Activated CD4-positive, alpha-beta T cell treated with anti-CD3 and anti-CD28 coated beads for 36 hours (primary cell): Measurements from ENCODE around the gene FBXO36. TPM values are rescaled to one million over a fixed set of nuclear protein-coding genes. Genes with fewer than 3 reads are reported as not detected.
A peak's percentile ranks its signal among the peaks of the same experiment; 100 is the strongest.

Experiments
- ATAC-seq: fragments of 200-7000 bp; cut with Tn5 transposase; one replicate; pipeline ENCODE4 v1.10.0; 2021; ENCODE audit warnings: mild to moderate bottlenecking, moderate library complexity
- CTCF ChIA-PET: fragments of 350-600 bp; sonication (Branson Sonifier 250); formaldehyde crosslinking; loops from one replicate; lab custom pipeline; 2021; ENCODE audit warnings: antibody characterized with exemption; lab: Charles Lee
- POLR2A ChIA-PET: fragments of 350-600 bp; sonication (Branson Sonifier 250); formaldehyde crosslinking; loops from one replicate; lab custom pipeline; 2021; ENCODE audit warnings: antibody characterized with exemption, inconsistent platforms; lab: Charles Lee
- DNase-seq: peaks from one replicate; pipeline ENCODE4 v3.0.0-alpha.2; 2020
- H3K27ac Mint-ChIP-seq: one replicate; pipeline ENCODE4 v1.8.0; 2021; ENCODE audit warnings: mixed read lengths
- H3K27me3 Mint-ChIP-seq: one replicate; pipeline ENCODE4 v1.8.0; 2021; ENCODE audit warnings: mixed read lengths
- H3K36me3 Mint-ChIP-seq: one replicate; pipeline ENCODE4 v1.8.0; 2021; ENCODE audit warnings: low read depth, mixed read lengths
- H3K4me1 Mint-ChIP-seq: one replicate; pipeline ENCODE4 v1.8.0; 2021; ENCODE audit warnings: mixed read lengths
- H3K4me3 Mint-ChIP-seq: one replicate; pipeline ENCODE4 v1.8.0; 2021; ENCODE audit warnings: mild to moderate bottlenecking, moderate library complexity, mixed read lengths
- H3K9me3 Mint-ChIP-seq: one replicate; pipeline ENCODE4 v1.8.0; 2021; ENCODE audit warnings: low read depth, mixed read lengths
- intact Hi-C, 2 experiments: fragments of 100-400 bp; cut with DNase I in 1 of 2; cut with micrococcal nuclease in 1 of 2; formaldehyde crosslinking; loops; one replicate each; pipeline versions ENCODE4 v1.14.2 to v1.15.1; 2022 to 2024; cut with DNase I, micrococcal nuclease
- total RNA-seq, 2 experiments: library from RNA; stranded (reverse); gene quantifications; one replicate each; pipeline ENCODE4 v1.2.3, GENCODE V29; 2021

The FBXO36 gene
- total RNA-seq, 2 experiments from 2014 or later, result 1.5 to 2.0 TPM

DNA sequence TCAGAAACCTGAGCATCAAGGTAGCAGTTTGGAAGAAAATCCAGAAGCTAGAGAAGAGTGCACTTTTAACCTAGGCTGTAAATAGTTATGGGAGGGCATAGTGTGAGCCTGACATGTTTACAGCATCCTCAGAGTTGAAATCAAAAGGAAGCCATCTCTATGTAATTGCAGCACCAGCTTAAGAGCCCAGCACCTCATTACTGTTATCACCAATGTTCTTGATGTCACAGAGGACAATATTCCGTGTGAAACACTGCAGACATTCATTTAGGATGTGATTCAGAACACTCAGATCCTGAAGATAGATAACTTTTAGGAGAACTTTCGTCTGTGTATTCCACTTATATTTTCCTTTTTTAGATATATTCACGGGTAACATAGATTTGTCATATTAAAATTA lies 48.1 kb downstream of the FBXO36 start:
- no peak overlapping the region for H3K4me3 Mint-ChIP-seq
- H3K9me3 Mint-ChIP-seq, result no peaks in the 10 kb centered on the region
- ChIA-PET POLR2A (no interaction called here), CTCF (interaction anchor here (0.6 kb wide), 1 partner anchor 1273 kb away, joined by 3 read pairs; no protein-coding TSS in a partner anchor)
- intact Hi-C loops, result no loop called here
- DNase-seq (no peak), ATAC-seq (no peak)
- no peak overlapping the region for H3K27ac Mint-ChIP-seq
- no peaks in the 10 kb centered on the region for H3K36me3 Mint-ChIP-seq
- H3K27me3 Mint-ChIP-seq, result no peaks in the 10 kb centered on the region
- no peaks in the 10 kb centered on the region for H3K4me1 Mint-ChIP-seq

DNA sequence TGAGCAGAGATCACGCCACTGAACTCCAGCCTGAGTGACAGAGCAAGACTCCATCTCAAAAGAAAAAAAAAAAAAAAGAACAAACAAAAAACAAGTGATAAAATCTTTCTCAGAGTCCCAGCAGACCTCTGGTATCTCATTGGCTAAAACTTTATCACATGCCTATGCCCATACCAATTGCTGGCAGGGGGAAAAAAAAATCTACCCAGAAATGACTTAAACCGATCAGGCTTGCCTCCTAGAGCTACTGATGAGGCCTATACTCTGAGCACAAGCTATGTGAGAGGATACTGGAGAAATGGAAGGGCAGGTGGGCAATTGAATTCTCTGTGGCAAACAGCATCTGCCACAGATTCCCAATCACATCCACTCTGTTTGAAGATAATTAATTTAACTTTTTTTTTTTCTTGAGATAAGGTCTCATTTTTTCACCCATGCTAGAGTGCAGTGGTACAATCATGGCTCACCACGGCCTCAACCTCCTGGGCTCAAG lies 49.0 kb downstream of the FBXO36 start:
- intact Hi-C loops, result no loop called here
- Mint-ChIP-seq H3K36me3 (no peaks in the 10 kb centered on the region), H3K9me3 (no peaks in the 10 kb centered on the region), H3K4me3 (no peak overlapping the region), H3K27ac (no peak overlapping the region), H3K27me3 (no peaks in the 10 kb centered on the region), H3K4me1 (no peaks in the 10 kb centered on the region)
- ATAC-seq (no peak), DNase-seq (no peak)
- ChIA-PET POLR2A (no interaction called here), CTCF (interaction anchor here (0.7 kb wide), 1 partner anchor 46 kb away, joined by 3 read pairs; no protein-coding TSS in a partner anchor)

DNA sequence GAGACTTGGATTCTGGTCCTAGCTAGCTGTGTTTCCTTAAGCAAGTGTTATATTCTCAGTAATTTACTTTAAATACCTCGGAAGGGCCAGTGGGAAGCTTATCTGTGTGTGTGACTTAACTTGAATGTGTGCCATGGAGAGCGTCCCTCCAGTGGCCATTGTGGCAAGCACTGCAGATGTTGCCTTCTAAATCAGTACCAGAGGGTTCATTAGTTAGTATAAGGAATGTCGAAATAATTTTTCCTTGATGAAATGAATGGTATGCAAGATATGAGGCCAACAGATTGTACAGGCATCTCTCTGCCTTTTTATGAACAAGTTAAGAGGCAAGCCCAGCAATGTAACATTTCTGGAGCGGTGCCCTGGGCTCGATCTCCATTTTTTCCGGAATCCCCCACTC lies 52.0 kb downstream of the FBXO36 start:
- Mint-ChIP-seq H3K9me3 (no peaks in the 10 kb centered on the region), H3K27ac (no peak overlapping the region), H3K4me3 (no peak overlapping the region), H3K27me3 (no peaks in the 10 kb centered on the region), H3K4me1 (no peaks in the 10 kb centered on the region), H3K36me3 (no peaks in the 10 kb centered on the region)
- POLR2A ChIA-PET, result no interaction called here
- no peak for DNase-seq
- CTCF ChIA-PET, result interaction anchor here (0.8 kb wide), 1 partner anchor 631 kb away, joined by 3 read pairs; no protein-coding TSS in a partner anchor
- intact Hi-C loops, result no loop called here
- no peak for ATAC-seq

DNA sequence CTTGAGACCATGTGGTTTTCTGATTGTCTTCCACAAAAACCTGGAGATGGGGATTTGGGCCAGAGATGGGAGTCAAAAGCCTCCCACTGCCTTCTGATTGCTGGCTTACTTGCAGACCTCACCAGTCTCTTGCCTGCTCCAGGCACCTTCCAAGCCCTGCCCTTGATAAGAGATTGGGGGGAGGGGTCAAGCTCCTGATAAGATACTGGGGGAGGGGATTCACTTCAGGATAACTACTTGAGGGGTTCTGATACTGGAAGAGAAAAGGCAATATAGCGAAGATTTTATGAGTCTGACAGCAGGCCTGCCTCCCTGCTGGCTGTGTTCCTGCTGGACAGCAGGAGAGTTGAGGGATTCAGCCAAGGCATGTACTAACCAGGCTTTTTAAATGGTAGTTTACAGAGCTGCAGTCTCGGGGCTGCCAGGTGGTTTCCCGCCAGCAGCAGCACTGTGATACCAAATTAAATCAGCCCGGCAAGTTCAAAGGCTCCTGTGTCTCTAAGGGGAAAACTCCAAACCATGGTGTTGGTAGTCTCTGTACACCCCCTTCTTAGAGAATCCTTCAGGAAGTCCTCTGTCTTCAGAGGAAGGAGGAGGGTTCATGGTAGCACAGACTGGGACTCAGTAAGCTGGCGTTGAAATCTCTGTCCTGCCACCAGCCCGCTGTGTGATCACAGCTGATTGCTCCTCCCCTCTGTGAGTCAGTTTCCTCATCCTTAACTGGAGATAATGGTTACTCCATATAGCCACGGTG lies 58.3 kb downstream of the FBXO36 start:
- Mint-ChIP-seq H3K9me3 (no peaks in the 10 kb centered on the region), H3K27ac (peak overlapping the region; percentile 47), H3K4me1 (peaks cover 10% of the 10 kb centered on the region), H3K27me3 (no peaks in the 10 kb centered on the region), H3K4me3 (no peak overlapping the region), H3K36me3 (no peaks in the 10 kb centered on the region)
- ATAC-seq (peak; percentile 95), DNase-seq (peak; percentile 38)
- ChIA-PET CTCF (interaction anchor here (0.6 kb wide), 1 partner anchor 153 kb away, joined by 3 read pairs; no protein-coding TSS in a partner anchor), POLR2A (interaction anchor here (1.0 kb wide), 1 partner anchor 10 kb away, joined by 4 read pairs; no protein-coding TSS in a partner anchor)
- intact Hi-C loops, result no loop called here

DNA sequence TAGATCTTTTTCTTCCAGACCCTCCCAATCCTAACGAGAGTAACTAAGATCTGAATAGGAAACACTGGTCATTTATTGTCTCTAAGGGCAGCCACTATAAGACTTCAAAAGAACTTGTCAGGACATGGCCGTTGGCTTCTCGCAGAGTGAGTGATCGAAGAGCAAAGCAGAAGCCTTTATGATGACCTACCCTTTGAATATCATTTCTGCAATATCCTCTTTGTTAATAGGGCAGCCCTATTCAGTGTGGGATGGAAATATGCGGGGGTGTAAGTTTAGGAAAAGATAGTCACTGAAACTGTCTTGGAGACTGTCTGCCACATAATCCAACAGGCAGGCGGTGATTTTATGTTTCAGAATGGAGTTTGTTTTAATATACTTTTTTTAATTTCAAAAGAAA lies 70.9 kb downstream of the FBXO36 start:
- no peaks in the 10 kb centered on the region for H3K4me1 Mint-ChIP-seq
- POLR2A ChIA-PET, result no interaction called here
- DNase-seq (no peak), ATAC-seq (no peak)
- H3K27me3 Mint-ChIP-seq, result no peaks in the 10 kb centered on the region
- no peaks in the 10 kb centered on the region for H3K9me3 Mint-ChIP-seq
- H3K27ac Mint-ChIP-seq, result no peak overlapping the region
- intact Hi-C loops, result no loop called here
- no peak overlapping the region for H3K4me3 Mint-ChIP-seq
- CTCF ChIA-PET, result no interaction called here
- H3K36me3 Mint-ChIP-seq, result no peaks in the 10 kb centered on the region

DNA sequence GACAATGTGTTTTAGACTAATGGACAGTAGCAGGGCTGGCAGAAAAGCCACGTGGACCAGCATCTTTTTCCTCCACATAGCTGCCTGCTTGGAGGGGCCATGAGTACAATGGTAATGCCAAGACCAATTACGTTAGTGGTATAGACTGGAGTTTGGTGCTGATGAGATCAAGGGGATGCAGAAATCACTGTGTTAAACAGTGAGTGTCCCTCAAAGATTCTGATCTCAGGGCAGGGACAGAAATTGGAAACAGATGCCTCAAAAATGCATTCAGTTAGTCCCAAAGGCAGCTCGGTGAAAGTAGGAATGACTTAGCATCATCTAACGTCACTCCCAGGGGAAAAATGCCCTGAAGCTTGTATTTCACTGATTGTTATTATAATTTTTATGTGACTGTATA lies 74.0 kb downstream of the FBXO36 start:
- POLR2A ChIA-PET, result no interaction called here
- Mint-ChIP-seq H3K27ac (no peak overlapping the region), H3K27me3 (no peaks in the 10 kb centered on the region), H3K4me3 (no peak overlapping the region), H3K9me3 (no peaks in the 10 kb centered on the region), H3K36me3 (no peaks in the 10 kb centered on the region), H3K4me1 (peaks cover 2% of the 10 kb centered on the region)
- intact Hi-C loops, result no loop called here
- no peak for ATAC-seq
- no peak for DNase-seq
- CTCF ChIA-PET, result no interaction called here

DNA sequence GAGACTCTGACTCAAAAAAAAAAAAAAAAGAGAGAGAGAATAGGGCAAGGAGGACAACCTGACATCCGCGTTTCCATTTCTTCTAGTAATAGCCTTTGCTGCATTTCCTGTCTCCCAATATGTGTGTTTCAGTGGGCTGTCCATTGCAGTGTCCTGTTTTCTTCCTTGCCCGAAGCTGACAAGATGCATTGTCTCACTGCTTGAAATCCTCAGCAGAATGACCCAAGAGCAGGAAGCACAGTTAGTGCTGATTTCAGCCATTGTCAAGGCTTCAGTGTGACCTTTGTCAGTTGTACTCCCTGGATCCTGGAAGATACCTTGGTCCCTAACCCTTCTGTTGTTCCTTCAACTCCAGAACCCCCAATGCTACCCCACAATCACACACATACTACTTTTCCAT lies 75.3 kb downstream of the FBXO36 start:
- ATAC-seq (no peak), DNase-seq (no peak)
- intact Hi-C loops, result no loop called here
- Mint-ChIP-seq H3K36me3 (no peaks in the 10 kb centered on the region), H3K27me3 (no peaks in the 10 kb centered on the region), H3K4me1 (peaks cover 2% of the 10 kb centered on the region), H3K4me3 (no peak overlapping the region), H3K27ac (no peak overlapping the region), H3K9me3 (no peaks in the 10 kb centered on the region)
- ChIA-PET CTCF (interaction anchor here (0.8 kb wide), 1 partner anchor 765 kb away, joined by 4 read pairs; no protein-coding TSS in a partner anchor), POLR2A (no interaction called here)

DNA sequence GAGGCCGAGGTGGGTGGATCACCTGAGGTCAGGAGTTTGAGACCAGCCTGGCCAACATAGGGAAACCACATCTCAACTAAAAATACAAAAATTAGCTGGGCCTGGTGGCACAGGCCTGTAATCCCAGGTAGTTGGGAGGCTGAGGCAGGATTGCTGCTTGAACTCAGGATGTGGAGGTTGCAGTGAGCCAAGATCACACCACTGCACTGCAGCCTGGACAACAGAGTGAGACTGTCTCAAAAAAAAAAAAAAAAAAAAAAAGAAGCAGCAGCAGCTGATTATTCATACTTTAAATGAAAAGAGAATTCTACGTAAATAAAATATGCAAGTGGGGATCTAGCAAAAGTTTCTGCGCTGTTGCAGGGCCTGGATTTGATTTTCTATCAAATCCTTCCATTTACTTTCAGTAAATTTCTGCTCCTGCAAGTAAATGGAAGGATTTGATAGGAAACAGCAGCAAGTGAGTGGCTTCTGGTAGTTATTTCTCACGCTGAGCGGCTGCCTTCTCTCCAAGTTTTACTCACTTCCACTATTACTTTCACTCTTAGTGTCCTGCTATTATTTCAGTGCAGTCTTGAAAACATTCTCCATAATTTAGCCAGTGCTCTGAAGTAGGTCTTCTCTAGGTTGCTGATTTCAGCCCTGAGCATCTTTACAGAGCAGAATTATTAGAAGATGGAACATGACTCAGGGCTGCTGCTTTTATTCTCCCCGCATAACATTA lies 78.0 kb downstream of the FBXO36 start:
- no peak overlapping the region for H3K27ac Mint-ChIP-seq
- H3K4me3 Mint-ChIP-seq, result no peak overlapping the region
- POLR2A ChIA-PET, result no interaction called here
- H3K27me3 Mint-ChIP-seq, result no peaks in the 10 kb centered on the region
- H3K9me3 Mint-ChIP-seq, result no peaks in the 10 kb centered on the region
- intact Hi-C loops, result loop anchor here in 1 of 2 experiments (10.0 kb wide), 1 partner anchor 715 kb away; the partner anchor contains the start of gene CAB39
- ATAC-seq (peak; percentile 74), DNase-seq (peak; percentile 40)
- no peaks in the 10 kb centered on the region for H3K36me3 Mint-ChIP-seq
- CTCF ChIA-PET, result interaction anchor here (0.7 to 0.8 kb wide), 2 partner anchors 8 to 276 kb away, joined by 3 read pairs; no protein-coding TSS in a partner anchor
- peaks cover 2% of the 10 kb centered on the region for H3K4me1 Mint-ChIP-seq

DNA sequence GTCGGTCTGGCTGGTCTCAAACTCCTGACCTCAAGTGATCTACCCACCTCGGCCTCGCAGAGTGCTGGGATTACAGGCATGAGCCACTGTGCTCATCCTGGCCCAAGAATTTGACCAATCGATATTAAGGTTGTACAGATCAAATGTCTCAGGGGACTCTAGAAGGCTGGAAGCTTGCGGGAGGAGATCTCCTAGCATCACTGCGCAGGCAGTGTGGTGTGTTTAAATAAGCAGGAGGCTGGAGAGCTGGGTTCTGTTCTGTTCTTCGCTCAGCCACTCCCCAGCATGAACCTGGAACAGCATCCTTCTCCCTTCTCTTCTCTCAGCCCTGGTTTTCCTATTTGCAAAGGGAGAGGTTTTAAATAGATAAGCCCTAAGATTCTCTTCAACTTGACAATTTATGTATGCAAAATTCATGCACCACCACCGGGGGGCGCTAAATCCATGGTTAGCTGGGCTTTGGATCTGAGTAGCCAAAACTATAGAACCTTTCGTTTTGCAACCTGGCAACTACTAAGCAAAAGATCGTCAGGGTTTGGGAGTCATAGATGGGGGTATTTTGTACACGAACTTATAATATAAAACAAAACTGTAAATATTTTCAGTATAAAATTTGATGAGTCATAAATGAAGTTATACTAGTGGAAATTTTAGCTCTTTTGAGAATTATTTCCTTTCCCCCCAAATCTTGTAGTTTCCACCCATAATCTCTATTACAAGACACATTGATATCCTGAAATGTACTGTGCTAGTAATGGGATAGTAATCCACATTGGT lies 85.8 kb downstream of the FBXO36 start:
- intact Hi-C loops, result loop anchor here (1.0 to 10.0 kb wide), 6 partner anchors 59 to 789 kb away; partner anchors contain the start of genes CAB39 (in 1 of the 2) and SLC16A14 (in 1 of the 2)
- no peaks in the 10 kb centered on the region for H3K27me3 Mint-ChIP-seq
- H3K9me3 Mint-ChIP-seq, result no peaks in the 10 kb centered on the region
- DNase-seq, result peak; percentile 92
- ChIA-PET CTCF (interaction anchor here (0.6 to 4.0 kb wide), 40 partner anchors 8 to 1087 kb away, joined by 3 to 71 read pairs (median 4); partner anchors contain the start of genes FBXO36, SLC16A14 and TRIP12), POLR2A (interaction anchor here (1.4 kb wide), 1 partner anchor 152 kb away, joined by 10 read pairs; no protein-coding TSS in a partner anchor)
- H3K36me3 Mint-ChIP-seq, result no peaks in the 10 kb centered on the region
- H3K4me1 Mint-ChIP-seq, result peaks cover 5% of the 10 kb centered on the region
- peak; percentile 69 for ATAC-seq
- no peak overlapping the region for H3K4me3 Mint-ChIP-seq
- H3K27ac Mint-ChIP-seq, result no peak overlapping the region

DNA sequence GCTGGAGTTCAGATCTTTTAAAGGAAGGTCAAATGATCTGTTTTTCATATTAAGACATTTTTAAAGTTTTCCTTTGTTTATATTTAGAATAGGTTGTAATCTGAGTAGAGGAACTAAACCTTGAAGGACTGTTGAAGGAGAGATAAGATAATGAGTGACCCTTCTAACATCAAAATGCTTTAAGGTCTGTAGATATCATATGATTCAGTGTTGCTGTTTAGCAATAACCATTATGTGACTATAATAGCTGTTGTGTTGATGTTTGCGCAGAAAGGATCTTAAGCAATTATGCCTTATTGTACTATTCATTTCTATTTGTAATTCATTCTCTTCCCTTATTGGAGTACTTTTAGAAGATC lies 86.4 kb downstream of the FBXO36 start:
- intact Hi-C loops, result loop anchor here (1.0 to 10.0 kb wide), 6 partner anchors 59 to 789 kb away; partner anchors contain the start of genes CAB39 (in 1 of the 2) and SLC16A14 (in 1 of the 2)
- ATAC-seq (no peak), DNase-seq (no peak)
- Mint-ChIP-seq H3K27ac (no peak overlapping the region), H3K9me3 (no peaks in the 10 kb centered on the region), H3K4me1 (peaks cover 5% of the 10 kb centered on the region), H3K4me3 (no peak overlapping the region), H3K36me3 (no peaks in the 10 kb centered on the region), H3K27me3 (no peaks in the 10 kb centered on the region)
- POLR2A ChIA-PET, result interaction anchor here (1.4 kb wide), 1 partner anchor 151 kb away, joined by 10 read pairs; no protein-coding TSS in a partner anchor
- CTCF ChIA-PET, result interaction anchor here (0.6 to 4.0 kb wide), 34 partner anchors 9 to 1087 kb away, joined by 3 to 71 read pairs (median 4); partner anchors contain the start of genes FBXO36, SLC16A14 and TRIP12
